ENCODE results near the gene BTNL8.
A peak's percentile ranks its signal among the peaks of the same experiment; 100 is the strongest.

The BTNL8 gene

DNA sequence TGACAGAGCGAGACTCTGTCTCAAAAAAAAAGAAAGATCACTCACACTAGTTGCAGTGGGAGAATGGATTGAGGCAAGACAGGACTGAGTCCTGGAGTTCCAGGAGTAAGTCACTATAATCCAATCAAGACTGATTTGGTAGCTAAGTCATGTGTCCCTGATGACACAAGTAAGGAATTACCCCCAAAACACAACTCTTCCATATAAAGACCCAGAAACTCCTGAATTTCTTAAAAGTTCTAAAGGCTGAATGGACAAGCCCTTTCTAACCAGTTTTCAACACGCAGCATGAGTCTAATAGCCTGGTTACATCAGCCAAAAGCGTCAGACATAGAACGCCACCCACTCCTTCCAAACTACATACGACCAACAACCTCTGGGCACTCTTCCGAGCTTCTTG is 40.4 kb upstream of the BTNL8 start:
- in situ Hi-C loops (cut with MboI; ENCODE audit: low pct_unique_long_range_greater_than_20kb, low sequenced_read_pairs, unreplicated experiment), result no loop called here
- TF ChIP-seq, protein P1, sequence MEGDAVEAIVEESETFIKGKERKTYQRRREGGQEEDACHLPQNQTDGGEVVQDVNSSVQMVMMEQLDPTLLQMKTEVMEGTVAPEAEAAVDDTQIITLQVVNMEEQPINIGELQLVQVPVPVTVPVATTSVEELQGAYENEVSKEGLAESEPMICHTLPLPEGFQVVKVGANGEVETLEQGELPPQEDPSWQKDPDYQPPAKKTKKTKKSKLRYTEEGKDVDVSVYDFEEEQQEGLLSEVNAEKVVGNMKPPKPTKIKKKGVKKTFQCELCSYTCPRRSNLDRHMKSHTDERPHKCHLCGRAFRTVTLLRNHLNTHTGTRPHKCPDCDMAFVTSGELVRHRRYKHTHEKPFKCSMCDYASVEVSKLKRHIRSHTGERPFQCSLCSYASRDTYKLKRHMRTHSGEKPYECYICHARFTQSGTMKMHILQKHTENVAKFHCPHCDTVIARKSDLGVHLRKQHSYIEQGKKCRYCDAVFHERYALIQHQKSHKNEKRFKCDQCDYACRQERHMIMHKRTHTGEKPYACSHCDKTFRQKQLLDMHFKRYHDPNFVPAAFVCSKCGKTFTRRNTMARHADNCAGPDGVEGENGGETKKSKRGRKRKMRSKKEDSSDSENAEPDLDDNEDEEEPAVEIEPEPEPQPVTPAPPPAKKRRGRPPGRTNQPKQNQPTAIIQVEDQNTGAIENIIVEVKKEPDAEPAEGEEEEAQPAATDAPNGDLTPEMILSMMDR (IDR thresholded peaks at IDR 0.05; ENCODE audit: extremely low read depth, insufficient read depth, missing control alignments), result no peak
- no peak for DNase-seq (ENCODE audit: low spot score)

GRCh38 chr5:180860273-180860886 is 38.6 kb upstream of the BTNL8 start:
- DNase-seq (ENCODE audit: low spot score), result peak; percentile 79
- TF ChIP-seq, protein P1 (IDR thresholded peaks at IDR 0.05; ENCODE audit: extremely low read depth, insufficient read depth, missing control alignments), result peak; percentile 34
- in situ Hi-C loops (cut with MboI; ENCODE audit: low pct_unique_long_range_greater_than_20kb, low sequenced_read_pairs, unreplicated experiment), result no loop called here

GRCh38 chr5:180860887-180861822 is 37.8 kb upstream of the BTNL8 start, which contains the start of gene ZFP62:
Gene ZFP62, minus strand, starts transcription at chr5:180861276. Its CDS starts 57 bp downstream, at chr5:180861219.
- in situ Hi-C loops (cut with MboI; ENCODE audit: low pct_unique_long_range_greater_than_20kb, low sequenced_read_pairs, unreplicated experiment), result no loop called here
- TF ChIP-seq, protein P1 (IDR thresholded peaks at IDR 0.05; ENCODE audit: extremely low read depth, insufficient read depth, missing control alignments), result no peak

DNA sequence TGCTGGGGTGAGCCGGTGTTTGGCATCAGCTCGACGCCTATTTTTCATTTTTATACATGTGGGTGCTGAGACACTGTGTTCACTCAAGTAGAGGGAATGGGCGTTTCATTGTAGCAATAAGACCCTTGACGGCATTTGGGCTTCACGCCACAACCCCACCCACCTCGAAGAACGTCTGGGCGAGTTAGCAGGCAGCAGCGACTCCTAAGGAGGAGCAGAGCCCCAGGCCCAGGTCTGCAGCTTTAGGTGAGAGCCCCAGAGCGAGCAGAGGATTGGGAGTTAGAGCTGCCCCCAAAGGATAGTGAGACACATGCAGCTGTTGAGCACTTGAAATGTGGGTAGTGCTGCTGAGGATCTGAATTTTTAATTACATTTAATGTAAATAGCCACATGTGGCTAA is 36.3 kb upstream of the BTNL8 start:
- TF ChIP-seq, protein P1 (IDR thresholded peaks at IDR 0.05; ENCODE audit: extremely low read depth, insufficient read depth, missing control alignments), result no peak
- no peak for DNase-seq (ENCODE audit: low spot score)
- in situ Hi-C loops (cut with MboI; ENCODE audit: low pct_unique_long_range_greater_than_20kb, low sequenced_read_pairs, unreplicated experiment), result no loop called here

More at GRCh38 chr5:180860887-180861822, 37.8 kb upstream of the BTNL8 start, which contains the start of gene ZFP62:
- DNase-seq (ENCODE audit: low spot score), result peak; percentile 92

- in situ Hi-C loops (cut with MboI; ENCODE audit: low pct_unique_long_range_greater_than_20kb, low sequenced_read_pairs, unreplicated experiment), result no loop called here
- TF ChIP-seq, protein P1 (IDR thresholded peaks at IDR 0.05; ENCODE audit: extremely low read depth, insufficient read depth, missing control alignments), result no peak
Measured at GRCh38 chr5:180865981-180866695, 32.8 kb upstream of the BTNL8 start.

DNA sequence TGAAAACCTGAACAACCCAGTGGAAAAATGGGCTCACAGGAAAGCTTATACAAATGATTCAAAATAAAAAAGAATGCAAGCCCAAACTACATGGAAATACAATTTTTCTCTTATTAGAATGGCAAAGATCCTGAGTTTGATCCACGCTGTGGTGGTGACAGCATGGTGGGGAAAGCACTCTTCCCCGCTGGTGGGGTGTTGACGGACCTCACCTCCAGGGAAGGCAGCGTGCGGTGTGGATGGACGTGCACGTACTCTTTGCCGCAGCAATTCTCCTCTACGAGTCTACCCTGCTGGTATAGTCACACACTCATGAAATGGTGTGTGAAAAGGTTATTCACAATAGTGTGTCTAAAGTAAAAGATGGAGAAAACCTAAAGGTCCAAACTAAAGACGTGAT is 32.0 kb upstream of the BTNL8 start:
- TF ChIP-seq, protein P1 (IDR thresholded peaks at IDR 0.05; ENCODE audit: extremely low read depth, insufficient read depth, missing control alignments), result no peak
- in situ Hi-C loops (cut with MboI; ENCODE audit: low pct_unique_long_range_greater_than_20kb, low sequenced_read_pairs, unreplicated experiment), result no loop called here
- DNase-seq (ENCODE audit: low spot score), result no peak

More at GRCh38 chr5:180865981-180866695, 32.8 kb upstream of the BTNL8 start:
- no peak for DNase-seq (ENCODE audit: low spot score)
